GM19239 (cell line): Measurements from ENCODE around the gene OGFOD2.

Experiments
- DNase-seq: peaks from one replicate; pipeline ENCODE4 v3.0.0; 2011; ENCODE audit warnings: low spot score; ENCODE audit not compliant: insufficient read length
- FAIRE-seq: peaks from 2 replicates; lab custom pipeline; 2011; peaks lifted over from hg19 to GRCh38; lab: Jason Lieb, UNC

OGFOD2 gene

GRCh38 chr12:123024819-123025391, 49.9 kb downstream of the OGFOD2 start:
- no peak for FAIRE-seq
- no peak for DNase-seq

GRCh38 chr12:123026094-123026853, 51.2 kb downstream of the OGFOD2 start:
- no peak for FAIRE-seq
- no peak for DNase-seq

DNA sequence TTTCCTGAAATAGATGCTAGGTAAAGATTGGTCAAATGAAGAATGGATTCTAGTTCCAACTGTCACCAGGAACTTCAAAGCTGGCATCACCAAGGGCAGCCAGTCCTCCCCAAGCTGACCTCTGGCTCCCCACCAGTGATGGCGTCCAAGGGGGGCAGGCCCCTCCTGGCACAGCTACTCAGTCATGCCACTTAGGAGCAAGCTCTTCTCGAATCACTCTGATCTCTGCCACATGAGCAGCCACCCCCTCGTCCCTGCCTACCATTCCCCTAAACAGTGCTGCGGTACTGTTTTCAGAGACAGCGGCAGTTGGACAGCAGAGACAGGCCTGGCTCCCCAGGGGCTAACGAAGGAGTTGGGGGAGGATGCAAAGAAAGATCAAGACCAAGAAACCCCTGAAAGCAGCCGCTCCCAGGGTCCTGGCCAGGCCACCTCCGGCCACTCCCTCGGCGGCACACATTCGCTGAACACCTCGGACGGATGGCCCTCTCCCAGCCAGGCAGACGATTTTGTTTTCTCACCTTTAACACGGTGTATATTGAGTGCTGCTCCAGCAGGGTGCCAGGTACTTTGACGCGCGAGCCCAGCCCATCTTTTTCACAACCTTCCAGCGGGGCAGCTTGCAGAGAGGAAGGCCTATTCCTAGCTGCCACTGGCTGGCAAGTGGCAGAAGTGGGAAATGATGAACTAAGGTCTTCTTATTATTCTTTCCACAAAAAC, 52.8 kb downstream of the OGFOD2 start:
- DNase-seq (no peak), FAIRE-seq (no peak)

- DNase-seq, result no peak
- no peak for FAIRE-seq
Observed at GRCh38 chr12:123028475-123028874, 53.4 kb downstream of the OGFOD2 start.

DNA sequence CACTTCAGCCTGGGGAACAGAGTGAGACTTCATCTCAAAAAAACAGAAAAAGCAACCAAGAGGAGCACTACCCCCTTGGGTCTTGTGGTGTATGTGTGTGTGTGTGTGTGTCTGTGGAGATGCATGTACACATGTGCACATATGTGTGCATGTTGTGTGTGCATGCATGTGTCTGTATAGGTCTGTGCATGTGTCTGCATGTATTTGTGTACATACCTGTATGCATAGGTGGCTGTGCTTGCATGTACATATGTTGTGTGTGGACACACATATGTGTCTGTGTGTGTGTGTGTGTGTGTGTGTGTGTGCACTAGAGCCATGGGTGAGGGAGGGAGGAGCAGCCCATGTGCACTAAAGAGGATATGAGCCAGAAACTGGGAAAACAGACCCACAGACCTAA, 54.5 kb downstream of the OGFOD2 start:
- DNase-seq, result no peak
- no peak for FAIRE-seq
